Gastrocnemius medialis (tissue), 4 donors: Measurements from ENCODE around the gene ARHGEF5.
"Not testable (repeated sequence)": the region's sequence is repeated elsewhere in the genome, so short reads cannot be mapped to it uniquely, and the experiment has no call there.

Experiments
- CTCF ChIP-seq, 5 experiments: fragments of 450-650 bp in 3 of 5; fragments of 200-600 bp in 2 of 5; sonication (generic) in 2 of 5; IDR thresholded peaks in 4 of 5; conservative IDR thresholded peaks in 1 of 5; 1 replicate in 4 of 5; 2 replicates in 1 of 5; pipeline ENCODE4 v1.5.1; 2016 to 2019; ENCODE audit warnings: antibody characterized with exemption in 5 of 5, mild to moderate bottlenecking in 3 of 5, moderate library complexity in 3 of 5
- POLR2A ChIP-seq, 2 donors: fragments of 450-650 bp; IDR thresholded peaks; one replicate each; pipeline ENCODE4 v1.6.1; 2017; ENCODE audit warnings: antibody characterized with exemption in 2 of 2, mild to moderate bottlenecking in 2 of 2, moderate library complexity in 2 of 2

- not testable (repeated sequence) for TF ChIP-seq CTCF (IDR thresholded peaks at IDR 0.05 in 4 of 5, conservative IDR thresholded peaks at IDR 0.05 in 1 of 5); POLR2A (IDR thresholded peaks at IDR 0.05)
Observed at GRCh38 chr7:144309702-144310101, 45.5 kb upstream of the ARHGEF5 start.
